HUES64 (cell line): ENCODE data around the gene KRT9.
A peak's percentile ranks its signal among the peaks of the same experiment; 100 is the strongest.
"Not testable (repeated sequence)": the region's sequence is repeated elsewhere in the genome, so short reads cannot be mapped to it uniquely, and the experiment has no call there.

Source experiments
- H3K27ac ChIP-seq: 2 replicates; pipeline ENCODE4 v1.7.0; 2013; ENCODE audit warnings: low read depth, low read length, inconsistent platforms
- H3K27me3 ChIP-seq: 2 replicates; pipeline ENCODE4 v1.6.1; 2013; ENCODE audit warnings: mild to moderate bottlenecking, low read length; ENCODE audit not compliant: insufficient read depth
- H3K36me3 ChIP-seq: 2 replicates; pipeline ENCODE4 v1.6.1; 2013; ENCODE audit warnings: mild to moderate bottlenecking, low read length; ENCODE audit not compliant: insufficient read depth
- H3K4me1 ChIP-seq: 2 replicates; pipeline ENCODE4 v1.6.1; 2013; ENCODE audit warnings: mild to moderate bottlenecking, low read length, moderate library complexity; ENCODE audit not compliant: insufficient read depth
- H3K4me3 ChIP-seq: 2 replicates; pipeline ENCODE4 v1.5.1; 2013; ENCODE audit warnings: mild to moderate bottlenecking, low read length, moderate library complexity
- H3K9ac ChIP-seq: 2 replicates; pipeline ENCODE4 v1.6.1; 2013; ENCODE audit warnings: mild to moderate bottlenecking, low read depth, low read length
- H3K9me3 ChIP-seq: 2 replicates; pipeline ENCODE4 v1.6.1; 2013; ENCODE audit warnings: low read depth, low read length; ENCODE audit not compliant: insufficient read depth
- WGBS: fragments of 150-250, 120-280 bp; methylation state at CpG from one replicate; pipeline ENCODE4 v1.1.7; 2013; ENCODE audit warnings: missing lambda C conversion rate; 5-methylcytosine and 5-hydroxymethylcytosine counted together

Gene KRT9

DNA sequence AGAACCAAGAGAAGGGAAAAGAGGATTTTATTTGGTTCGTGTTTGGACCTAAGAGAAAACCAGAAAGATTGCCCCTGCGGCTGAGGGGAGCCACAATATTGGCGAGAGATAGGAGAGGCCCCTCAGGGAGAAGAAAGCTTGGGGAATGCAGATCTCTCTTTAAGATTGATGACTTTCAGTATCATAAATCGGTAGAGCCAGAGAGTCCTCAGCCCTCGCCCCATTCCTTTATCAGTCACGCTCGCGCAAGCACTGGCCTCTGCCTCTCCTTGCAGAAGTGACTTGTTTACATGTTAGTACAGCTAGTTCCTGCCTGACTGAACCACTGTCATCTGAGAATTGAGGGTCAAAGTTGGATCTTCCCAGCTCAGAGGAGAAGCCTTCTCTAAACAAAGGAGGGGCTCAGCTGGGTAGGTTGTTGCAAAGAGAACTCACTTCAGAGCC is 22.2 kb downstream of the KRT9 start:
- Histone ChIP-seq H3K4me3 (no peak overlapping the region), H3K9ac (no peak overlapping the region)

DNA sequence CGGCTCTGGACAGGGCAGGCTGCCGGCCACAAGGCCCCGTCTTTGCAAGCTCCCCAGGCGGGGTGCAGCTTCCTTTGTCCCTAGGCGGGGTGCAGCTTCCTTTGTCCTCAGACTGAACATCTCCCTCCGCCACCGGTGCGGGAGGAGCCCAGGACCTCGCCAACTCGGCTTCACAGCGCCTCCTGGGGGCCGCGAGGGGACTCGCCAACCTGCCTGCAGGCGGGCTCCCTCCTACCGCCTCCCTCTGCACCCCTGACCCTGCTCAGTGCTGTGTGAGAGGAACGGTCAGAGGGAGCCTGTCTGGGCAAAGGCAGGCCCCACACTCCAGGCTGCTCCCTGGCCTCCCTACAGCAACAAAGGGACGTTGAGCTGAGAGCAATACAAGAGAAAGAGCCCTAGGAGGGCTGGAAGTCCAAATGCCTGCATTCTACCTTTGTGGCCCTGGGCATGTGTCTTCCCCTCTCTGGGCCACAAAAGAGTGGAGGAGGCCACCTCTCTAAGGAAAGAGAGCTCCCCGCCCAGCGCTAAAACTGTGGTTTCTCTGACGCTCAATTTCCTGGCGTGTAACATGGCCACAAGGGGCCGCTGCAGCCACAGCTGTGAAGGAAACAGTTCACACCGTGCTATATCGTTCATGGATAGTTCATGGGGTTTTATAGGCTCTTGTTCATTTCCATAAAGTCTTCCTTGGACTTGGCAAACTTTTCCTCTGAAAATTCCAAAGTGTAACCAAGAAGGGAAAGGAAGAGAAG is 22.8 kb downstream of the KRT9 start:
- Histone ChIP-seq H3K4me1 (peaks cover 13% of the 10 kb centered on the region; the same call in 1 of the 2 replicates), H3K36me3 (no peaks in the 10 kb centered on the region), H3K27me3 (no peaks in the 10 kb centered on the region; the same call in 1 of the 2 replicates), H3K27ac (peak overlapping the region; percentile 73), H3K9me3 (no peaks in the 10 kb centered on the region), H3K9ac (peak overlapping the region; percentile 68), H3K4me3 (peak overlapping the region; percentile 32)
- 2% methylated on average over 25 of the region's 25 CpGs for WGBS

More for the DNA sequence above, 22.2 kb downstream of the KRT9 start:
- no peaks in the 10 kb centered on the region for H3K9me3 ChIP-seq
- no peak overlapping the region for H3K27ac ChIP-seq
- 83% methylated on average over 8 of the region's 8 CpGs for WGBS
- no peaks in the 10 kb centered on the region; the same call in 1 of the 2 replicates for H3K27me3 ChIP-seq
- H3K4me1 ChIP-seq = peaks cover 12% of the 10 kb centered on the region; the same call in 1 of the 2 replicates
- no peaks in the 10 kb centered on the region for H3K36me3 ChIP-seq

DNA sequence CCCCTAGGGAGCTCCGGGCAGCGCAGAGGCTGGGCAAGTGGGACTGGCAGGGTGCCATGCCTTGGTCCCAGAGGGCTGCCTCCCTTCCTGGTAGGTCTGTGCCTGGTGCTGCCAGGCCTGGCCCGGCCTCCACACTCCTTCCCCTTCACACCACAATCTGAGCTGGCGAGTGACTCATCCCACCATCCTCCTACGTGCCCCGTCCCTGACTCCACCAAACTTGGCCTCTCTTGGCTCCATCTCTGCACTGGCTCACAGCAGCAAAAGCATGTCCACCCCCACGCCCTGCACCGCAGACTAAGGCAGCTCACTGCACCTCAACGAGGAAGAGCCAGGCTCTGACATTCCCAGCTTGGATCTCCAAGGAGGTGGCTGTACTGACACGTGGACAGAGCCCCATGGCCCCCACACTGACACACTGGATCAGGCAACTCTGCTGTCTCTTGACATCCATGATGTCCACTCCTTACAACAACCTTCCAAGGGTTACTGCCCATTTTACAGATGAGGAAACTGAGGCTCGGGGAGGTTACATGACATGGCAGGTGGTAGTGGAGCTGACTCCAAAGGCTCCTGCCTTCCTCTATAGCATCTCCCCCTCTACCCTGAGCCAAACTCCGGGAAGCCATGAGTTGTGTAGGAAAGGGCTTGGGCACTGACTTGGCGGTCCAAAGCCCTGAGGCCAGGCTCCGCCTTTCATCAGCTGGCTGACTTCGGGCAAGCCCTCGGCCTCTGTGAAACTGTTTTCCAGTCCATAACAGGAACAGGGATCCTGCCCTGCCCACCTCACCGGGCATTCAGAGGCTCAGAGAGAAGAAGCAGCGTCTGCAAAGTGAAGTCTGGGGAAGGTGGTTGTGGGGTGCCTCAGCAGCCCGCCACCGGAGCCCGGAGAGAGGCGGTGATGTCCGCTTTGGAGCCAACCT is 23.7 kb downstream of the KRT9 start:
- H3K9ac ChIP-seq = peak overlapping the region; percentile 68
- H3K27me3 ChIP-seq = no peaks in the 10 kb centered on the region; the same call in 1 of the 2 replicates
- no peaks in the 10 kb centered on the region for H3K36me3 ChIP-seq
- 69% methylated on average over 23 of the region's 23 CpGs for WGBS
- no peaks in the 10 kb centered on the region for H3K9me3 ChIP-seq
- peak overlapping the region; percentile 32 for H3K4me3 ChIP-seq
- peaks cover 13% of the 10 kb centered on the region; the same call in 1 of the 2 replicates for H3K4me1 ChIP-seq
- H3K27ac ChIP-seq = no peak overlapping the region; the same call in 1 of the 2 replicates

DNA sequence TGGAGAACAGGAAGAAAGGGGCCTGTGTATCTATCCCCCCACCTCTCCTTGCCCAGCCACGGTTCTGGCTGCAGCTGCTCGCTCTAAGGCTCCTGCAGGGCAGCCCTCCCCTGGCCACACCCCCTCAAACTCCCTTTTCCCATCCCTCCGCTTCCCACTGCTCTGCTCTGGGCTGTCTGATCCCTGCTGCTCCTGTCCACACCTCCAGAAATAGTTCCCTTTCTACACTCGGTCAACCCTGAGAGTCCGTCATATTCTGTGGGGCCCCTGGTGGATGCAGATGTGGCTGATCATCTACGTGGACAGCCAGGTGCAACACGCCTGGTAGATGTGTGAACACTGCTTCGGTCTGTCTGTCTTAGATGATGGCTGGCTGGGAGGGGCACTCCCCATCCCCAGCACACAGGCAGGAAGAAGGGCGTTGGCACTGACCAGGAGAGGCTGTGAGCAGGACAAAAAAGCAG is 24.4 kb downstream of the KRT9 start:
- Histone ChIP-seq H3K9ac (no peak overlapping the region), H3K36me3 (no peaks in the 10 kb centered on the region), H3K4me1 (peaks cover 13% of the 10 kb centered on the region; the same call in 1 of the 2 replicates), H3K4me3 (no peak overlapping the region), H3K9me3 (no peaks in the 10 kb centered on the region), H3K27ac (no peak overlapping the region), H3K27me3 (no peaks in the 10 kb centered on the region; the same call in 1 of the 2 replicates)
- 60% methylated on average over 9 of the region's 9 CpGs for WGBS

DNA sequence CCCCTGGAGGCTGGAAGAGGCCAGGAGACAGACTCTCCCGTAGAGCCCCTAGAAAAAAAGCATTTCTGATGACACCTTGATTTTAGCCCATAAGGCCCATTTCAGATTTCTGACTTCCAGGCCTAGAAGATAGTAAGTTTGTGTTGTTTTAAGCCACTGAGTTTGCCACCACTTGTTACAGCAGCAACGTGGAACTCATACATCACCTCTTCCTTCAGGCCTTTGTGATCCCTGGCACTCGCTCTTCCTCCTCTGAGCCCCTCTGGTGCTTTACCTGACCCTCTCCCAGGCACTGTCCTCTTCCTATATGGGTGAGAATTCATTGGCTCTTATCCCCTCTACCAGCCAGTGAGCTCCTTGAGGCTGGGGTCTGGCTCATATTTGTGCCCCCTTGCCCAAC is 25.0 kb downstream of the KRT9 start:
- Histone ChIP-seq H3K4me1 (peaks cover 13% of the 10 kb centered on the region; the same call in 1 of the 2 replicates), H3K27me3 (no peaks in the 10 kb centered on the region; the same call in 1 of the 2 replicates), H3K36me3 (no peaks in the 10 kb centered on the region), H3K27ac (no peak overlapping the region), H3K9ac (no peak overlapping the region), H3K9me3 (no peaks in the 10 kb centered on the region), H3K4me3 (no peak overlapping the region)
- 96% methylated on average over 3 of the region's 3 CpGs for WGBS

DNA sequence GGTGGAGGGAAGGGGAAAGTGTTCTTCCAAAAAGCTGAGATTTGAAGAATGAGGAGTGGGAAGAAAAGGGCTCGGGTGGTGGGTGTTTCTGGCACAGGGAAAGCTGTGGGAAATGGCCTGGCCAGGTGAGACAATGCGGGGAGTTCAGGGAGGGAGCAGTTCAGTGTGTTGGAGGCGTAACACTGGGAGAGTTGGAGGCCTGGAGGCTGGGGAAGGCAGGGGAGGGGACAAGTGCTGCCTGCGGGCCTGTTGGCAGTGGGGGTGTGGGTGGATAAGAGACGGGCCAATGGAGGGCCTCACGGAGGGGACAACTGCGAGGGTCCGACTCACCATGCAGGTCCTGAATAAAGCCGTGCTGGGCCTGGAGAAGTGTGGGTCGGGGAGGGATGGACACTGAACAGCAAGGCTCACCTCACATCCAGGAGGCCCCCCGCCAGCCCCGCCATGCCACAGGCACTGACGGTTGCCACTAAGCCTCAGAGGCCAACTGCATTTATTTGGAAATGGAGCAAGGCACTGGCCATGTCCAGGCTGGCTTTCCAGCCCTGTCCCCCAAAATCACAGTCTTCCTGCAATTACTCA is 25.9 kb downstream of the KRT9 start:
- Histone ChIP-seq H3K27ac (no peak overlapping the region), H3K27me3 (no peaks in the 10 kb centered on the region; the same call in 1 of the 2 replicates), H3K4me1 (peaks cover 13% of the 10 kb centered on the region; the same call in 1 of the 2 replicates), H3K9ac (no peak overlapping the region), H3K4me3 (no peak overlapping the region), H3K9me3 (no peaks in the 10 kb centered on the region), H3K36me3 (no peaks in the 10 kb centered on the region)
- WGBS = 81% methylated on average over 13 of the region's 13 CpGs

DNA sequence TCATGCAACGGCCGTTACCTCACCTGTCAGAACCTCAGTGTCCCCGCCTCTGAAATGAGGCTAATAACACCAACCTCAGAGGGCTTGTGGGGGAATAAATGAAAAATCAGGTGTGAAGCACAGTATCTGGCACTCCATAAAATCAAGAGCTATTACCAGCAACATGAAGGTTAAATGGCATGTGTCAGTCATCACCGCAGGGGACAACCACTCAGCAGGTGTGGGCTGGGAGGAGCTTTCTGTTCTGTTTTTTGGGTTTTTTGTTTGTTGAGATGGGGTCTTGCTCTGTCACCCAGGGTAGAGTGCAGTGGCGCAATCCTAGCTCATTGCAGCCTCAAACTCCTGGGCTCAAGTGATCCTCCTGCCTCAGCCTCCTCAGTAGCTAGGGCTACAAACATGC is 26.9 kb downstream of the KRT9 start:
- Histone ChIP-seq H3K9ac (no peak overlapping the region), H3K4me1 (peaks cover 13% of the 10 kb centered on the region; the same call in 1 of the 2 replicates), H3K4me3 (no peak overlapping the region), H3K27me3 (no peaks in the 10 kb centered on the region; the same call in 1 of the 2 replicates), H3K27ac (no peak overlapping the region; the same call in 1 of the 2 replicates), H3K36me3 (no peaks in the 10 kb centered on the region), H3K9me3 (no peaks in the 10 kb centered on the region)
- 79% methylated on average over 5 of the region's 5 CpGs for WGBS

DNA sequence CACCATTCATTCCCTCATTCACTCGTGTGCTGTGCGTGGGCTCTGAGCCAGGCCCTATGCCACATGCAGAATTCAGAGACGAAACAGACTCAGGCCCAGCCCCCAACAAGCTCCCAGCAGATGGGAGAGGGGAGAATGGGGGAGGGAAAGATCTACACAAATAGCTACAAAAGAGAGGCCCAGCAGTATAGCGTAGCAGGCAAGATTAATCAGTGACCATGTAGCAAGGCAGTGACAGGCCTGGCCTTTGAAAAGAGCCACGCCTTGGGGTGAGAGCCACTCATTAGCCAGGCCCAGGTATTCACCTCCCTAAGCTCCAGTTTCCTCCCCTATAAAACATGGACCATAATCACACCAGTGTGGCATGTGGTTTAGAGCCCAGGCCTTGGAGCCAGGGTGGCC is 27.4 kb downstream of the KRT9 start:
- peaks cover 13% of the 10 kb centered on the region; the same call in 1 of the 2 replicates for H3K4me1 ChIP-seq
- H3K27ac ChIP-seq = no peak overlapping the region; the same call in 1 of the 2 replicates
- no peaks in the 10 kb centered on the region for H3K9me3 ChIP-seq
- H3K9ac ChIP-seq = no peak overlapping the region
- 41% methylated on average over 5 of the region's 5 CpGs for WGBS
- no peak overlapping the region for H3K4me3 ChIP-seq
- H3K27me3 ChIP-seq = no peaks in the 10 kb centered on the region; the same call in 1 of the 2 replicates
- no peaks in the 10 kb centered on the region for H3K36me3 ChIP-seq

DNA sequence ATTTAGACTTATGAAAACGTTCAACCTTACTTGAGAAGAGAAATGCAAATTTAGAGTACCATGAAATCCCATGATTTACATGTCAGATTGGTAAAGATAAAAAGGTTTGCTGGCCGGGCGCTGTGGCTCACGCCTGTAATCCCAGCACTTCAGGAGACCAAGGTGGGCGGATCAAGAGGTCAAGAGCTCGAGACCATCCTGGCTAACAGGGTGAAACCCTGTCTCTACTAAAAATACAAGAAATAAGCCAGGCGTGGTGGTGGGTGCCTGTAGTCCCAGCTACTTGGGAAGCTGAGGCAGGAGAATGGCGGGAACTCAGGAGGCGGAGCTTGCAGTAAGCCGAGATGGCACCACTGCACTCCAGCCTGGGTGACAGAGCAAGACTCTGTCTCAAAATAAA is 29.1 kb downstream of the KRT9 start:
- not testable (repeated sequence) for H3K4me3 ChIP-seq

DNA sequence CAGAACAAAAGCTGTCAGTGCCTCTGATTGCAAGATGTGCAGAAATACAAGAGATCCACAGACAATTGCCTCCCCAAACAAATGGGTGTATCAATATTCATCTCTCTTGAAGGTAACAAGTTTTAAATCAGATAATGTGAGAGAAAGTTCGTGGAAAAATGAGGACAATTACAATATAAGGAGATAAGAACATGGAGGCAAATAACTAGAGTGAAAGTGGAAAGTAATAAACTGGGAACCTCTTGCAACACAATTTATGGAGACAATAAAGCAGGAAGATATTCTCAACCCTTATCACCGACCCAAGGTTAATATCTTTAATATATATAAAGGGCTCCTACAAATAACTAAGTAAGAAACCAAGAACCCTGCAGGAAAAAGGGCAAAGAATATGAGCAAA is 29.5 kb downstream of the KRT9 start:
- no peak overlapping the region for H3K9ac ChIP-seq
- WGBS = 88% methylated on average over 1 of the region's 2 CpGs
- no peaks in the 10 kb centered on the region for H3K9me3 ChIP-seq
- no peaks in the 10 kb centered on the region for H3K36me3 ChIP-seq
- no peaks in the 10 kb centered on the region for H3K27me3 ChIP-seq
- H3K4me1 ChIP-seq = peaks cover 20% of the 10 kb centered on the region; the same call in 1 of the 2 replicates
- H3K27ac ChIP-seq = no peak overlapping the region
- no peak overlapping the region for H3K4me3 ChIP-seq

More for the DNA sequence above, 29.1 kb downstream of the KRT9 start:
- H3K9me3 ChIP-seq, H3K27ac ChIP-seq, H3K27me3 ChIP-seq, H3K36me3 ChIP-seq, H3K9ac ChIP-seq: not testable (repeated sequence)
- WGBS = 86% methylated on average over 10 of the region's 10 CpGs
- H3K4me1 ChIP-seq = peaks cover 20% of the 10 kb centered on the region; the same call in 1 of the 2 replicates
